Renal pelvis (tissue), 4 donors: ENCODE results near the gene ZBTB42. TPM values are rescaled to one million over a fixed set of nuclear protein-coding genes. Genes with fewer than 3 reads are reported as not detected.

Experiments
- DNase-seq: peaks from one replicate; pipeline ENCODE4 v3.0.0-alpha.2; 2013
- polyA plus RNA-seq, 3 donors: library from polyadenylated mRNA; unstranded; fragments of 120-200 nt; gene quantifications; one replicate each; pipeline ENCODE4 v1.2.1, GENCODE V29; 2013; ENCODE audit not compliant: insufficient read length in 3 of 3

ZBTB42 gene
- polyA plus RNA-seq, 3 donors: 4.7 to 5.4 (median 5.1) TPM

- DNase-seq: no peak
Measured at GRCh38 chr14:104766863-104767633, 33.9 kb upstream of the ZBTB42 start.

- no peak for DNase-seq
Measured at GRCh38 chr14:104767634-104767918, 33.3 kb upstream of the ZBTB42 start.

- DNase-seq: peak; percentile 84
Measured at GRCh38 chr14:104768437-104769323, 32.2 kb upstream of the ZBTB42 start.

- DNase-seq: no peak
Measured at GRCh38 chr14:104769324-104770071, 31.4 kb upstream of the ZBTB42 start.

GRCh38 chr14:104770072-104770579 is 30.8 kb upstream of the ZBTB42 start:
- no peak for DNase-seq

- no peak for DNase-seq
Measured at GRCh38 chr14:104770851-104771272, 30.0 kb upstream of the ZBTB42 start.

- no peak for DNase-seq
Measured at GRCh38 chr14:104771374-104771773, 29.5 kb upstream of the ZBTB42 start.

- no peak for DNase-seq
Measured at GRCh38 chr14:104771918-104772706, 28.8 kb upstream of the ZBTB42 start.

- DNase-seq: no peak
Measured at GRCh38 chr14:104772707-104773504, 28.0 kb upstream of the ZBTB42 start.

GRCh38 chr14:104773505-104774452 is 27.1 kb upstream of the ZBTB42 start:
- no peak for DNase-seq

GRCh38 chr14:104774453-104775072 is 26.3 kb upstream of the ZBTB42 start:
- no peak for DNase-seq

- no peak for DNase-seq
Measured at GRCh38 chr14:104775073-104775489, 25.8 kb upstream of the ZBTB42 start.

- DNase-seq: no peak
Measured at GRCh38 chr14:104776481-104776880, 24.4 kb upstream of the ZBTB42 start.

- DNase-seq: no peak
Measured at GRCh38 chr14:104776961-104777807, 23.7 kb upstream of the ZBTB42 start.

GRCh38 chr14:104777808-104778249 is 23.1 kb upstream of the ZBTB42 start:
- DNase-seq: no peak

- no peak for DNase-seq
Measured at GRCh38 chr14:104778694-104779331, 22.1 kb upstream of the ZBTB42 start.
